H1 (cell line): ENCODE data around the gene SNAPC1. TPM values are rescaled to one million over a fixed set of nuclear protein-coding genes. Genes with fewer than 3 reads are reported as not detected.

Experiments used
- EP300 ChIP-seq, 2 experiments: IDR thresholded peaks; 1 replicate in 1 of 2; 2 replicates in 1 of 2; pipeline ENCODE4 v1.6.1; 2011 to 2012; ENCODE audit warnings: low read depth in 2 of 2, low read length in 2 of 2, mild to moderate bottlenecking in 2 of 2, borderline replicate concordance in 1 of 2, inconsistent platforms in 1 of 2, moderate library complexity in 1 of 2
- RXRA ChIP-seq: IDR thresholded peaks from 2 replicates; pipeline ENCODE4 v1.6.1; 2011; ENCODE audit warnings: low read depth, mild to moderate bottlenecking, low read length, moderate library complexity; ENCODE audit not compliant: insufficient read depth
- SIRT6 ChIP-seq: IDR thresholded peaks from one replicate; pipeline ENCODE4 v1.7.1; 2012; ENCODE audit warnings: low read length, inconsistent platforms
- SP4 ChIP-seq: IDR thresholded peaks from 2 replicates; pipeline ENCODE4 v1.6.1; 2012; ENCODE audit warnings: low read length, inconsistent platforms
- polyA plus RNA-seq, 7 experiments: library from polyadenylated mRNA; depleted of rRNA in 3 of 7; stranded (reverse) in 5 of 7; unstranded in 2 of 7; fragments of >200 nt in 5 of 7; fragments of 200-250 nt in 2 of 7; gene quantifications; 1 replicate in 5 of 7; 2 replicates in 1 of 7; 4 replicates in 1 of 7; pipeline versions ENCODE4 v1.2.1 to v1.2.3, GENCODE V29; 2011 to 2013; ENCODE audit warnings: missing spikeins in 2 of 7, mixed read lengths in 2 of 7
- total RNA-seq: library from RNA; stranded (reverse); fragmentation: NEBNext Ultra II Directional; extraction: Animal tissue kit (Norgen Biotek cat#: 25700); gene quantifications from 2 replicates; pipeline ENCODE4 v1.2.1, GENCODE V29; 2021
- TF ChIP-seq, protein P1 (sequence below): fragments of 300-600 bp; sonication (generic); IDR thresholded peaks from 2 replicates; pipeline ENCODE4 v1.7.1; 2012; ENCODE audit warnings: low read length, moderate library complexity, mild to moderate bottlenecking, inconsistent platforms; ENCODE audit not compliant: insufficient replicate concordance
- TF ChIP-seq, protein P2 (sequence below): IDR thresholded peaks from 2 replicates; pipeline ENCODE4 v1.6.1; 2012; ENCODE audit warnings: inconsistent platforms
- TF ChIP-seq, protein P3 (sequence below): IDR thresholded peaks from 2 replicates; pipeline ENCODE4 v1.6.1; 2012; ENCODE audit warnings: low read length, inconsistent platforms

SNAPC1 gene
- total and polyA plus RNA-seq, 2 of the 8 experiments (the other 6 are each of a cell fraction or from before 2014, with no cell fraction given): 5.8 to 11.1 TPM

DNA sequence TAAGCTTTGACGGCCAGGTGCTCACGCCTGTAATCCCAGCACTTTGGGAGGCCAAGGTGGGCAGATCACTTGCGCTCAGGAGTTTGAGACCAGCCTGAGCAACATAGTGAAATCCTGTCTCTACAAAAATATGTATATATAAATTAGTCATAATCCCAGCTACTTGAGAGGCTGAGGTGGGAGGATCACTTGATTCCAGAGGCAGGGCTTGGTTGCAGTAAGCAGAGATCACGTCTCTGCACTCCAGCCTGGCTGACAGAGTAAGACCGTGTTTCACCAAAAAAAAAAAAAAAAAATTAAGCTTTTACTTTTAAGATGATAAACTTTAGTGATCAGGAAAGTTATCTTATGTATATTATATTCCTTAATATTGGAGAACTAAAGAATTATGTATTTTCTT is 18.0 kb upstream of the SNAPC1 start (continued):
- TF ChIP-seq, protein P1, sequence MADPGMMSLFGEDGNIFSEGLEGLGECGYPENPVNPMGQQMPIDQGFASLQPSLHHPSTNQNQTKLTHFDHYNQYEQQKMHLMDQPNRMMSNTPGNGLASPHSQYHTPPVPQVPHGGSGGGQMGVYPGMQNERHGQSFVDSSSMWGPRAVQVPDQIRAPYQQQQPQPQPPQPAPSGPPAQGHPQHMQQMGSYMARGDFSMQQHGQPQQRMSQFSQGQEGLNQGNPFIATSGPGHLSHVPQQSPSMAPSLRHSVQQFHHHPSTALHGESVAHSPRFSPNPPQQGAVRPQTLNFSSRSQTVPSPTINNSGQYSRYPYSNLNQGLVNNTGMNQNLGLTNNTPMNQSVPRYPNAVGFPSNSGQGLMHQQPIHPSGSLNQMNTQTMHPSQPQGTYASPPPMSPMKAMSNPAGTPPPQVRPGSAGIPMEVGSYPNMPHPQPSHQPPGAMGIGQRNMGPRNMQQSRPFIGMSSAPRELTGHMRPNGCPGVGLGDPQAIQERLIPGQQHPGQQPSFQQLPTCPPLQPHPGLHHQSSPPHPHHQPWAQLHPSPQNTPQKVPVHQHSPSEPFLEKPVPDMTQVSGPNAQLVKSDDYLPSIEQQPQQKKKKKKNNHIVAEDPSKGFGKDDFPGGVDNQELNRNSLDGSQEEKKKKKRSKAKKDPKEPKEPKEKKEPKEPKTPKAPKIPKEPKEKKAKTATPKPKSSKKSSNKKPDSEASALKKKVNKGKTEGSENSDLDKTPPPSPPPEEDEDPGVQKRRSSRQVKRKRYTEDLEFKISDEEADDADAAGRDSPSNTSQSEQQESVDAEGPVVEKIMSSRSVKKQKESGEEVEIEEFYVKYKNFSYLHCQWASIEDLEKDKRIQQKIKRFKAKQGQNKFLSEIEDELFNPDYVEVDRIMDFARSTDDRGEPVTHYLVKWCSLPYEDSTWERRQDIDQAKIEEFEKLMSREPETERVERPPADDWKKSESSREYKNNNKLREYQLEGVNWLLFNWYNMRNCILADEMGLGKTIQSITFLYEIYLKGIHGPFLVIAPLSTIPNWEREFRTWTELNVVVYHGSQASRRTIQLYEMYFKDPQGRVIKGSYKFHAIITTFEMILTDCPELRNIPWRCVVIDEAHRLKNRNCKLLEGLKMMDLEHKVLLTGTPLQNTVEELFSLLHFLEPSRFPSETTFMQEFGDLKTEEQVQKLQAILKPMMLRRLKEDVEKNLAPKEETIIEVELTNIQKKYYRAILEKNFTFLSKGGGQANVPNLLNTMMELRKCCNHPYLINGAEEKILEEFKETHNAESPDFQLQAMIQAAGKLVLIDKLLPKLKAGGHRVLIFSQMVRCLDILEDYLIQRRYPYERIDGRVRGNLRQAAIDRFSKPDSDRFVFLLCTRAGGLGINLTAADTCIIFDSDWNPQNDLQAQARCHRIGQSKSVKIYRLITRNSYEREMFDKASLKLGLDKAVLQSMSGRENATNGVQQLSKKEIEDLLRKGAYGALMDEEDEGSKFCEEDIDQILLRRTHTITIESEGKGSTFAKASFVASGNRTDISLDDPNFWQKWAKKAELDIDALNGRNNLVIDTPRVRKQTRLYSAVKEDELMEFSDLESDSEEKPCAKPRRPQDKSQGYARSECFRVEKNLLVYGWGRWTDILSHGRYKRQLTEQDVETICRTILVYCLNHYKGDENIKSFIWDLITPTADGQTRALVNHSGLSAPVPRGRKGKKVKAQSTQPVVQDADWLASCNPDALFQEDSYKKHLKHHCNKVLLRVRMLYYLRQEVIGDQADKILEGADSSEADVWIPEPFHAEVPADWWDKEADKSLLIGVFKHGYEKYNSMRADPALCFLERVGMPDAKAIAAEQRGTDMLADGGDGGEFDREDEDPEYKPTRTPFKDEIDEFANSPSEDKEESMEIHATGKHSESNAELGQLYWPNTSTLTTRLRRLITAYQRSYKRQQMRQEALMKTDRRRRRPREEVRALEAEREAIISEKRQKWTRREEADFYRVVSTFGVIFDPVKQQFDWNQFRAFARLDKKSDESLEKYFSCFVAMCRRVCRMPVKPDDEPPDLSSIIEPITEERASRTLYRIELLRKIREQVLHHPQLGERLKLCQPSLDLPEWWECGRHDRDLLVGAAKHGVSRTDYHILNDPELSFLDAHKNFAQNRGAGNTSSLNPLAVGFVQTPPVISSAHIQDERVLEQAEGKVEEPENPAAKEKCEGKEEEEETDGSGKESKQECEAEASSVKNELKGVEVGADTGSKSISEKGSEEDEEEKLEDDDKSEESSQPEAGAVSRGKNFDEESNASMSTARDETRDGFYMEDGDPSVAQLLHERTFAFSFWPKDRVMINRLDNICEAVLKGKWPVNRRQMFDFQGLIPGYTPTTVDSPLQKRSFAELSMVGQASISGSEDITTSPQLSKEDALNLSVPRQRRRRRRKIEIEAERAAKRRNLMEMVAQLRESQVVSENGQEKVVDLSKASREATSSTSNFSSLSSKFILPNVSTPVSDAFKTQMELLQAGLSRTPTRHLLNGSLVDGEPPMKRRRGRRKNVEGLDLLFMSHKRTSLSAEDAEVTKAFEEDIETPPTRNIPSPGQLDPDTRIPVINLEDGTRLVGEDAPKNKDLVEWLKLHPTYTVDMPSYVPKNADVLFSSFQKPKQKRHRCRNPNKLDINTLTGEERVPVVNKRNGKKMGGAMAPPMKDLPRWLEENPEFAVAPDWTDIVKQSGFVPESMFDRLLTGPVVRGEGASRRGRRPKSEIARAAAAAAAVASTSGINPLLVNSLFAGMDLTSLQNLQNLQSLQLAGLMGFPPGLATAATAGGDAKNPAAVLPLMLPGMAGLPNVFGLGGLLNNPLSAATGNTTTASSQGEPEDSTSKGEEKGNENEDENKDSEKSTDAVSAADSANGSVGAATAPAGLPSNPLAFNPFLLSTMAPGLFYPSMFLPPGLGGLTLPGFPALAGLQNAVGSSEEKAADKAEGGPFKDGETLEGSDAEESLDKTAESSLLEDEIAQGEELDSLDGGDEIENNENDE: no peak
- TF ChIP-seq RXRA (no peak), EP300 (IDR thresholded peaks at IDR 0.05; ENCODE audit: borderline replicate concordance in 1 of 2, low read depth in 2 of 2, low read length in 2 of 2) (no peak), SIRT6 (no peak), SP4 (no peak)
- TF ChIP-seq, protein P2, sequence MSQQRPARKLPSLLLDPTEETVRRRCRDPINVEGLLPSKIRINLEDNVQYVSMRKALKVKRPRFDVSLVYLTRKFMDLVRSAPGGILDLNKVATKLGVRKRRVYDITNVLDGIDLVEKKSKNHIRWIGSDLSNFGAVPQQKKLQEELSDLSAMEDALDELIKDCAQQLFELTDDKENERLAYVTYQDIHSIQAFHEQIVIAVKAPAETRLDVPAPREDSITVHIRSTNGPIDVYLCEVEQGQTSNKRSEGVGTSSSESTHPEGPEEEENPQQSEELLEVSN: no peak
- TF ChIP-seq, protein P3, sequence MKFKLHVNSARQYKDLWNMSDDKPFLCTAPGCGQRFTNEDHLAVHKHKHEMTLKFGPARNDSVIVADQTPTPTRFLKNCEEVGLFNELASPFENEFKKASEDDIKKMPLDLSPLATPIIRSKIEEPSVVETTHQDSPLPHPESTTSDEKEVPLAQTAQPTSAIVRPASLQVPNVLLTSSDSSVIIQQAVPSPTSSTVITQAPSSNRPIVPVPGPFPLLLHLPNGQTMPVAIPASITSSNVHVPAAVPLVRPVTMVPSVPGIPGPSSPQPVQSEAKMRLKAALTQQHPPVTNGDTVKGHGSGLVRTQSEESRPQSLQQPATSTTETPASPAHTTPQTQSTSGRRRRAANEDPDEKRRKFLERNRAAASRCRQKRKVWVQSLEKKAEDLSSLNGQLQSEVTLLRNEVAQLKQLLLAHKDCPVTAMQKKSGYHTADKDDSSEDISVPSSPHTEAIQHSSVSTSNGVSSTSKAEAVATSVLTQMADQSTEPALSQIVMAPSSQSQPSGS: no peak
- TF ChIP-seq, all 59 proteins: peak for 0
